Epithelial cell of prostate (primary cell): ENCODE data around the gene G6PD.

Experiments
- DNase-seq: peaks from one replicate; pipeline ENCODE4 v3.0.0-alpha.2; 2011; ENCODE audit warnings: low read depth, low spot score
- H3K27ac ChIP-seq: fragments of 450-650 bp; 2 replicates; pipeline ENCODE4 v1.5.1; 2017; ENCODE audit warnings: mild to moderate bottlenecking

G6PD gene

GRCh38 chrX:154489182-154489581 lies 57.5 kb downstream of the G6PD start:
- no peak for DNase-seq
- H3K27ac ChIP-seq = peak overlapping the region; percentile 71

- DNase-seq = no peak
- no peak overlapping the region for H3K27ac ChIP-seq
Measured at GRCh38 chrX:154488336-154489075, 58.1 kb downstream of the G6PD start.

- no peak overlapping the region for H3K27ac ChIP-seq
- no peak for DNase-seq
Measured at GRCh38 chrX:154487518-154488290, 58.9 kb downstream of the G6PD start.

GRCh38 chrX:154486396-154487207 lies 60.0 kb downstream of the G6PD start, which contains the start of gene UBL4A:
Gene UBL4A, minus strand, starts transcription at chrX:154486615. Its CDS starts 31 bp downstream, at chrX:154486584.
- H3K27ac ChIP-seq = peak within 1 kb of the TSS; percentile 65
- no peak for DNase-seq

- DNase-seq = no peak
- peak overlapping the region; percentile 65 for H3K27ac ChIP-seq
Measured at GRCh38 chrX:154486052-154486395, 60.6 kb downstream of the G6PD start.

GRCh38 chrX:154485150-154486051 lies 61.2 kb downstream of the G6PD start:
- peak overlapping the region; percentile 65 for H3K27ac ChIP-seq
- DNase-seq = no peak

- DNase-seq = no peak
- no peak overlapping the region for H3K27ac ChIP-seq
Measured at GRCh38 chrX:154484255-154485149, 62.1 kb downstream of the G6PD start.

- H3K27ac ChIP-seq = no peak overlapping the region
- DNase-seq = no peak
Measured at GRCh38 chrX:154483325-154483724, 63.3 kb downstream of the G6PD start.

GRCh38 chrX:154482786-154483185 lies 63.9 kb downstream of the G6PD start:
- H3K27ac ChIP-seq = no peak overlapping the region
- DNase-seq = no peak

GRCh38 chrX:154481911-154482601 lies 64.6 kb downstream of the G6PD start:
- no peak for DNase-seq
- no peak overlapping the region for H3K27ac ChIP-seq
